K562 (cell line): ENCODE results near the gene ITIH3. TPM values are rescaled to one million over a fixed set of nuclear protein-coding genes. Genes with fewer than 3 reads are reported as not detected.

Experiments used
- ATAC-seq: fragments of 200-7000 bp; cut with Tn5 transposase; 3 replicates; pipeline ENCODE4 v1.9.1; 2020; ENCODE audit warnings: moderate library complexity
- BruUV-seq: library from RNA; stranded (reverse); fragments of 400-500 nt; replicated peaks from 2 replicates; lab custom pipeline; 2021; lab: Mats Ljungman, UMichigan
- CTCF ChIA-PET: fragments of 300-600 bp; formaldehyde crosslinking; extraction: SDS; loops from one replicate; lab custom pipeline; 2021; ENCODE audit warnings: low intra/inter-chr PET ratio; lab: Yijun Ruan, JAX
- POLR2A ChIA-PET: fragments of 300-600, 350-650 bp; sonication (Branson Sonifier 250); formaldehyde crosslinking; extraction: SDS; loops from one replicate; lab custom pipeline; 2021; ENCODE audit warnings: antibody characterized with exemption, inconsistent platforms; lab: Yijun Ruan, JAX
- DNase-seq, 4 experiments: peaks; one replicate each; pipeline versions ENCODE4 v3.0.0 to v3.0.0-alpha.2; 2011 to 2018; ENCODE audit warnings: low spot score in 3 of 4, mixed read lengths in 3 of 4; ENCODE audit errors: extremely low read depth in 1 of 4
- FAIRE-seq: peaks from 2 replicates; lab custom pipeline; 2011; peaks lifted over from hg19 to GRCh38; lab: Jason Lieb, UNC
- H2AFZ ChIP-seq: 2 replicates; pipeline ENCODE4 v1.6.0; 2011; ENCODE audit warnings: low read depth, low read length, control low read depth, inconsistent platforms
- H3K27ac ChIP-seq: fragments of 200-600 bp; 3 replicates; pipeline ENCODE4 v1.8.0; 2011; ENCODE audit warnings: low read depth, mild to moderate bottlenecking, control low read depth, inconsistent platforms, low read length, moderate library complexity, mixed read lengths; ENCODE audit errors: extremely low read depth
- H3K27me3 ChIP-seq, 2 experiments: fragments of 300-600 bp in 1 of 2; 2 replicates in 1 of 2; 3 replicates in 1 of 2; pipeline versions ENCODE4 v1.6.0 to v1.8.0; 2011; ENCODE audit warnings: inconsistent platforms in 2 of 2, low read length in 2 of 2, mild to moderate bottlenecking in 1 of 2, mixed read lengths in 1 of 2, moderate library complexity in 1 of 2; ENCODE audit not compliant: control insufficient read depth in 2 of 2, insufficient read depth in 2 of 2
- H3K36me3 ChIP-seq: fragments of 300-600 bp; 3 replicates; pipeline ENCODE4 v1.8.0; 2011; ENCODE audit warnings: mild to moderate bottlenecking, low read length, inconsistent platforms; ENCODE audit not compliant: control insufficient read depth, insufficient read depth
- H3K4me1 ChIP-seq, 2 experiments: fragments of 200-600 bp in 1 of 2; replicated peaks in 1 of 2; 2 replicates in 1 of 2; 3 replicates in 1 of 2; pipeline versions ENCODE4 v1.5.1 to v1.8.0; 2011; ENCODE audit warnings: inconsistent platforms in 2 of 2, low read length in 2 of 2, mild to moderate bottlenecking in 1 of 2, mixed read lengths in 1 of 2, moderate library complexity in 1 of 2; ENCODE audit not compliant: control insufficient read depth in 2 of 2, insufficient read depth in 2 of 2
- H3K4me2 ChIP-seq: 2 replicates; pipeline ENCODE4 v1.6.1; 2011; ENCODE audit warnings: low read length, control low read depth, inconsistent platforms, mixed read lengths; ENCODE audit not compliant: insufficient read depth
- H3K4me3 ChIP-seq: fragments of 200-600 bp; sonication (generic), shearing (Covaris generic); 2 replicates; pipeline ENCODE4 v1.5.1; 2016; ENCODE audit warnings: control low read depth, inconsistent platforms
- H3K79me2 ChIP-seq: fragments of 200-600 bp; 3 replicates; pipeline ENCODE4 v1.8.0; 2011; ENCODE audit warnings: low read length, inconsistent platforms; ENCODE audit not compliant: control insufficient read depth, insufficient read depth
- H3K9ac ChIP-seq, 2 experiments: 2 replicates each; pipeline versions ENCODE4 v1.6.0 to v1.6.1; 2011; ENCODE audit warnings: low read depth in 2 of 2, low read length in 2 of 2, control low read depth in 1 of 2, inconsistent platforms in 1 of 2, mild to moderate bottlenecking in 1 of 2, mixed read lengths in 1 of 2; ENCODE audit not compliant: insufficient read depth in 1 of 2
- H3K9me1 ChIP-seq: one replicate; pipeline ENCODE4 v1.6.0; 2011; ENCODE audit warnings: inconsistent platforms, mild to moderate bottlenecking, low read length, moderate library complexity; ENCODE audit not compliant: control insufficient read depth, insufficient read depth
- H3K9me3 ChIP-seq: replicated peaks from 2 replicates; pipeline ENCODE4 v1.5.1; 2011; ENCODE audit warnings: low read depth, low read length, inconsistent platforms; ENCODE audit not compliant: control insufficient read depth, insufficient read depth
- H4K20me1 ChIP-seq: replicated peaks from 2 replicates; pipeline ENCODE4 v1.6.1; 2011; ENCODE audit warnings: low read length, inconsistent platforms, mixed read lengths; ENCODE audit not compliant: control insufficient read depth, insufficient read depth
- EZH2 ChIP-seq: IDR thresholded peaks from 2 replicates; pipeline ENCODE4 v1.6.1; 2012; ENCODE audit warnings: low read depth, mild to moderate bottlenecking, inconsistent platforms, low read length, borderline replicate concordance
- GATAD2B ChIP-seq: fragments of 450-650 bp; IDR thresholded peaks from 2 replicates; pipeline ENCODE4 v1.6.1; 2017; ENCODE audit warnings: mild to moderate bottlenecking, borderline replicate concordance
- SAFB2 ChIP-seq: fragments of 200-400 bp; formaldehyde crosslinking; IDR thresholded peaks from 2 replicates; pipeline ENCODE4 v1.6.1; 2018; ENCODE audit warnings: borderline replicate concordance, low read length, low read depth, moderate library complexity; ENCODE audit not compliant: severe bottlenecking
- STAT5B ChIP-seq: fragments of 250-450 bp; sonication (Bioruptor Pico); IDR thresholded peaks from 2 replicates; pipeline ENCODE4 v1.8.0; 2021; ENCODE audit warnings: mild to moderate bottlenecking, inconsistent platforms
- TCFL5 ChIP-seq: fragments of 250-450 bp; sonication (Bioruptor Pico); conservative IDR thresholded peaks from 2 replicates; pipeline ENCODE4 v1.6.1; 2021; ENCODE audit warnings: mild to moderate bottlenecking, moderate library complexity, matching md5 sums
- U2AF2 ChIP-seq: fragments of 200-400 bp; formaldehyde crosslinking; optimal IDR thresholded peaks from 2 replicates; pipeline ENCODE3; 2017; ENCODE audit warnings: low read depth, mild to moderate bottlenecking, low read length
- ZNF121 ChIP-seq: sonication (generic); formaldehyde crosslinking; conservative IDR thresholded peaks from 2 replicates; pipeline ENCODE4 v1.8.0; 2022; ENCODE audit warnings: missing genetic modification reagents
- ZNF512 ChIP-seq: IDR thresholded peaks from 2 replicates; pipeline ENCODE4 v1.6.1; 2016; ENCODE audit warnings: missing genetic modification characterization, missing compliant biosample characterization
- WGBS: fragments of 100-300 bp; shearing (Covaris generic); methylation state at CpG from one replicate; pipeline ENCODE4 v1.1.6; 2016; ENCODE audit warnings: low coverage, mixed read lengths; ENCODE audit not compliant: insufficient coverage; ENCODE audit errors: missing lambda C conversion rate; 5-methylcytosine and 5-hydroxymethylcytosine counted together
- in situ Hi-C: fragments of 300-500 bp; cut with MboI; formaldehyde crosslinking; loops from 4 replicates; pipeline ENCODE4 v1.15.0; 2018; ENCODE audit warnings: inconsistent platforms, mixed read lengths
- intact Hi-C: fragments of 100-400 bp; cut with micrococcal nuclease; formaldehyde crosslinking; loops from 2 replicates; pipeline ENCODE4 v1.14.2; 2022
- polyA plus RNA-seq, 8 experiments: library from polyadenylated mRNA; depleted of rRNA in 4 of 8; stranded (reverse) in 5 of 8; unstranded in 3 of 8; fragments of >200 nt; fragmentation: Nextera tagmentation in 2 of 8; fragmentation: Illumina TruSeq in 1 of 8; extraction: Ambion mirVana in 2 of 8; extraction: Trizol in 1 of 8; gene quantifications; 2 replicates each; pipeline versions ENCODE4 v1.2.1 to v1.2.3, GENCODE V29; 2011 to 2014; ENCODE audit warnings: inconsistent platforms in 1 of 8, missing spikeins in 1 of 8
- total RNA-seq, 7 experiments: library from RNA; depleted of rRNA in 6 of 7; stranded (reverse); fragments of >200 nt in 6 of 7; fragmentation: Illumina TruSeq in 2 of 7; extraction: Trizol in 2 of 7; gene quantifications; 2 replicates each; pipeline versions ENCODE4 v1.2.1 to v1.2.3, GENCODE V29; 2011 to 2021; ENCODE audit warnings: low replicate concordance in 1 of 7
- TF ChIP-seq, protein P1 (sequence below): fragments of 450-650 bp; formaldehyde crosslinking; IDR thresholded peaks from 2 replicates; pipeline ENCODE4 v1.4.0; 2020; ENCODE audit warnings: mild to moderate bottlenecking, moderate library complexity

Gene ITIH3
- total and polyA plus RNA-seq, 9 of the 15 experiments (the other 6 are each of a cell fraction or from before 2014, with no cell fraction given), result 0.07 to 0.35 TPM; not detected in 7

DNA sequence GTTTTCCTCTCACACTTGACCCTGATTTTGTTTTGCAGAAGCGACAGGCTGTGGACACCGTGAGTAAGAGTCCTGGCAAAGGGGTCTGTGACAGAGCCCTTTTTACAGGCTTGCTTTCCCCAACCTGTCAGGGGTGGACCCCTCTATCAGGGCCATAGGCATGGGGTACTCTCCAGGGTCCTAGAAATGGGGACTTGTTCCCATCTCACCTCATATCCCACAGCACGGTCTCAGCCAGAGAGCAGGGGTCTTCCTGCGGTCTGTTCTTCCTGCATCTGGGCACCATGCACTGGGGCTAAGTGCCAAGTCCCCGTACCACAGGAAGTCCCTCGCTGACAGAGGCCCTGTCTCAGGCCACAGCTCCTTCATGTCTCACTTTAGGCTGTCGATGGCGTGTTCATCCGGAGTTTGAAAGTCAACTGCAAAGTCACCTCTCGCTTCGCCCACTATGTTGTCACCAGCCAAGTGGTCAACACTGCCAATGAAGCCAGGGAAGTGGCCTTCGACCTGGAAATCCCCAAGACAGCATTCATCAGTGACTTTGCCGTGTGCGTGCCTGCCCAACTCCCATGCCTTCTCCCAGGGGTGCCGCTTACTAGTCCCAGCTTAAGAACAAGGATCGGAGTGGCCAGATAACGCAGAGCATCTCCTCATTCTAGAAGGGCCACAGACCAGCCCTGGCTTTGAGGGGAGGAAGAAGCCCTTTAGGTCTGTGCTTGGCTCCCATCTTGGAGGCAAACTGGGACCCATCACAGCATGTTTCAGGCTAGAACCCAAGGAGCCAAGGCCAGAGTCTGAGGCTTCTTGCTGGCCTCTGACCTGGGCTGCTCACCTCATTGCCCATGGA lies 16.4 kb upstream of the ITIH3 start:
- CTCF ChIA-PET, result no interaction called here
- ATAC-seq, result no peak
- no peak overlapping the region for H2AFZ ChIP-seq

More for the DNA sequence above, 16.4 kb upstream of the ITIH3 start:
- no peaks in the 10 kb centered on the region; a peak in 2 of 5 replicates for H3K4me1 ChIP-seq
- in situ Hi-C loops (no loop called here), intact Hi-C loops (no loop called here)
- H3K4me2 ChIP-seq, result no peak overlapping the region
- H3K9me3 ChIP-seq, result no peaks in the 10 kb centered on the region
- POLR2A ChIA-PET, result interaction anchor here (0.6 kb wide), 1 partner anchor 9 kb away, joined by 3 read pairs; no protein-coding TSS in a partner anchor
- no peak overlapping the region for H3K4me3 ChIP-seq
- no peaks in the 10 kb centered on the region for H4K20me1 ChIP-seq
- BruUV-seq, result no TSS peak
- H3K9me1 ChIP-seq, result no peaks in the 10 kb centered on the region
- FAIRE-seq (no peak), DNase-seq (no peak)
- WGBS, result 35% methylated on average over 15 of the region's 17 CpGs
- peaks cover 0 to 23% of the 10 kb centered on the region in 2 experiments; a peak in 2 of 5 replicates for H3K27me3 ChIP-seq
- TF ChIP-seq U2AF2, result no peak
- TF ChIP-seq SAFB2, result no peak
- TF ChIP-seq STAT5B (CRISPR knock-in tag), result no peak
- TF ChIP-seq, protein P1, sequence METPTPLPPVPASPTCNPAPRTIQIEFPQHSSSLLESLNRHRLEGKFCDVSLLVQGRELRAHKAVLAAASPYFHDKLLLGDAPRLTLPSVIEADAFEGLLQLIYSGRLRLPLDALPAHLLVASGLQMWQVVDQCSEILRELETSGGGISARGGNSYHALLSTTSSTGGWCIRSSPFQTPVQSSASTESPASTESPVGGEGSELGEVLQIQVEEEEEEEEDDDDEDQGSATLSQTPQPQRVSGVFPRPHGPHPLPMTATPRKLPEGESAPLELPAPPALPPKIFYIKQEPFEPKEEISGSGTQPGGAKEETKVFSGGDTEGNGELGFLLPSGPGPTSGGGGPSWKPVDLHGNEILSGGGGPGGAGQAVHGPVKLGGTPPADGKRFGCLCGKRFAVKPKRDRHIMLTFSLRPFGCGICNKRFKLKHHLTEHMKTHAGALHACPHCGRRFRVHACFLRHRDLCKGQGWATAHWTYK, result no peak
- no peak for TF ChIP-seq GATAD2B
- no peak for TF ChIP-seq ZNF121 (CRISPR knock-in tag)
- TF ChIP-seq ZNF512 (tag), result no peak
- no peak for TF ChIP-seq EZH2
- no peak for TF ChIP-seq TCFL5 (CRISPR knock-in tag)
- TF ChIP-seq, all 486 proteins: peak for 0
- no peaks in the 10 kb centered on the region for H3K79me2 ChIP-seq
- H3K27ac ChIP-seq, result no peak overlapping the region
- no peak overlapping the region for H3K9ac ChIP-seq
- H3K36me3 ChIP-seq, result no peaks in the 10 kb centered on the region
